WTC11 (cell line): Measurements from ENCODE around the gene KCTD16. TPM values are rescaled to one million over a fixed set of nuclear protein-coding genes. Genes with fewer than 3 reads are reported as not detected.

Source experiments
- ATAC-seq: fragments of 200-7000 bp; cut with Tn5 transposase; 2 replicates; pipeline ENCODE4 v1.10.0; 2021; ENCODE audit warnings: mild to moderate bottlenecking, moderate library complexity
- CTCF ChIA-PET: fragments of 300-600 bp; sonication (Branson Sonifier 250); formaldehyde crosslinking; loops from one replicate; lab custom pipeline; 2021; ENCODE audit warnings: antibody characterized with exemption; lab: Charles Lee
- POLR2A ChIA-PET: fragments of 350-600 bp; sonication (Branson Sonifier 250); formaldehyde crosslinking; loops from one replicate; lab custom pipeline; 2021; ENCODE audit warnings: antibody characterized with exemption; lab: Charles Lee
- DNase-seq: peaks from one replicate; pipeline ENCODE4 v3.0.0; 2021; ENCODE audit warnings: low spot score
- H3K27ac Mint-ChIP-seq: 2 replicates; pipeline ENCODE4 v1.8.0; 2021; ENCODE audit warnings: mixed read lengths
- H3K27me3 Mint-ChIP-seq: 2 replicates; pipeline ENCODE4 v1.8.0; 2021; ENCODE audit warnings: low read depth, mild to moderate bottlenecking, moderate library complexity, mixed read lengths
- H3K36me3 Mint-ChIP-seq: 2 replicates; pipeline ENCODE4 v1.8.0; 2021; ENCODE audit warnings: mixed read lengths
- H3K4me1 Mint-ChIP-seq: 2 replicates; pipeline ENCODE4 v1.8.0; 2022; ENCODE audit warnings: mixed read lengths
- H3K4me3 Mint-ChIP-seq: 2 replicates; pipeline ENCODE4 v1.8.0; 2021; ENCODE audit warnings: mild to moderate bottlenecking, moderate library complexity, mixed read lengths
- H3K9me3 Mint-ChIP-seq: 2 replicates; pipeline ENCODE4 v1.8.0; 2021; ENCODE audit warnings: mixed read lengths
- ARID4B ChIP-seq: sonication (generic); formaldehyde crosslinking; IDR thresholded peaks from 2 replicates; pipeline ENCODE4 v1.8.0; 2023; ENCODE audit warnings: missing genetic modification reagents, mild to moderate bottlenecking, borderline replicate concordance
- ATF1 ChIP-seq: sonication (generic); formaldehyde crosslinking; IDR thresholded peaks from 2 replicates; pipeline ENCODE4 v1.8.1; 2023; ENCODE audit warnings: mild to moderate bottlenecking, moderate library complexity, missing genetic modification reagents
- CBFB ChIP-seq: sonication (generic); formaldehyde crosslinking; IDR thresholded peaks from 2 replicates; pipeline ENCODE4 v1.8.1; 2022; ENCODE audit warnings: mild to moderate bottlenecking, low read depth, missing genetic modification reagents
- CDX4 ChIP-seq: fragments of 250-450 bp; sonication (Bioruptor Pico); IDR thresholded peaks from 2 replicates; pipeline ENCODE4 v1.9.0; 2021; ENCODE audit warnings: moderate library complexity, mild to moderate bottlenecking, inconsistent platforms, borderline replicate concordance
- ESRRA ChIP-seq: sonication (generic); formaldehyde crosslinking; IDR thresholded peaks from 2 replicates; pipeline ENCODE4 v1.8.1; 2022; ENCODE audit warnings: mild to moderate bottlenecking, missing genetic modification reagents, borderline replicate concordance
- HMGA2 ChIP-seq: fragments of 250-450 bp; sonication (Bioruptor Pico); IDR thresholded peaks from 2 replicates; pipeline ENCODE4 v1.4.0; 2021; ENCODE audit warnings: mild to moderate bottlenecking, moderate library complexity
- MAX ChIP-seq: sonication (generic); formaldehyde crosslinking; IDR thresholded peaks from 2 replicates; pipeline ENCODE4 v1.8.0; 2022; ENCODE audit warnings: mild to moderate bottlenecking, missing genetic modification reagents
- NFATC4 ChIP-seq: fragments of 250-450 bp; sonication (Bioruptor Pico); IDR thresholded peaks from 2 replicates; pipeline ENCODE4 v1.9.0; 2021; ENCODE audit warnings: mild to moderate bottlenecking
- NFE2L1 ChIP-seq: sonication (generic); formaldehyde crosslinking; IDR thresholded peaks from 2 replicates; pipeline ENCODE4 v1.8.1; 2023; ENCODE audit warnings: missing genetic modification reagents
- NFYB ChIP-seq: sonication (generic); formaldehyde crosslinking; conservative IDR thresholded peaks from 2 replicates; pipeline ENCODE4 v1.8.0; 2022; ENCODE audit warnings: low read depth, missing genetic modification reagents
- NR1H2 ChIP-seq: sonication (generic); formaldehyde crosslinking; IDR thresholded peaks from 2 replicates; pipeline ENCODE4 v1.9.0; 2021; ENCODE audit warnings: mild to moderate bottlenecking, moderate library complexity, missing genetic modification reagents
- NR2C2 ChIP-seq: sonication (generic); formaldehyde crosslinking; IDR thresholded peaks from 2 replicates; pipeline ENCODE4 v1.8.0; 2022; ENCODE audit warnings: mild to moderate bottlenecking, missing genetic modification reagents
- NR3C1 ChIP-seq: sonication (generic); formaldehyde crosslinking; conservative IDR thresholded peaks from 2 replicates; pipeline ENCODE4 v1.8.1; 2023; ENCODE audit warnings: low read depth, mild to moderate bottlenecking, missing genetic modification reagents
- OVOL2 ChIP-seq: fragments of 250-450 bp; sonication (Bioruptor Pico); IDR thresholded peaks from 2 replicates; pipeline ENCODE4 v1.9.0; 2021; ENCODE audit warnings: mild to moderate bottlenecking, borderline replicate concordance
- PREB ChIP-seq: sonication (generic); formaldehyde crosslinking; IDR thresholded peaks from 2 replicates; pipeline ENCODE4 v1.8.1; 2022; ENCODE audit warnings: mild to moderate bottlenecking, missing genetic modification reagents, moderate library complexity, borderline replicate concordance
- SMAD3 ChIP-seq: sonication (generic); formaldehyde crosslinking; IDR thresholded peaks from 2 replicates; pipeline ENCODE4 v1.8.0; 2022; ENCODE audit warnings: missing genetic modification reagents, mild to moderate bottlenecking, borderline replicate concordance
- SOX15 ChIP-seq: fragments of 250-450 bp; sonication (Bioruptor Pico); IDR thresholded peaks from 2 replicates; pipeline ENCODE4 v1.9.0; 2021; ENCODE audit warnings: mild to moderate bottlenecking
- TEAD4 ChIP-seq: sonication (generic); formaldehyde crosslinking; IDR thresholded peaks from 2 replicates; pipeline ENCODE4 v1.8.0; 2022; ENCODE audit warnings: mild to moderate bottlenecking, missing genetic modification reagents
- TP53 ChIP-seq: sonication (generic); formaldehyde crosslinking; IDR thresholded peaks from 2 replicates; pipeline ENCODE4 v1.8.1; 2023; ENCODE audit warnings: mild to moderate bottlenecking, missing genetic modification reagents
- ZMAT4 ChIP-seq: fragments of 250-450 bp; sonication (Bioruptor Pico); IDR thresholded peaks from 2 replicates; pipeline ENCODE4 v1.9.0; 2021; ENCODE audit warnings: mild to moderate bottlenecking
- ZNF138 ChIP-seq: sonication (generic); formaldehyde crosslinking; conservative IDR thresholded peaks from 2 replicates; pipeline ENCODE4 v1.8.1; 2022; ENCODE audit warnings: mild to moderate bottlenecking, moderate library complexity, missing genetic modification reagents
- ZNF219 ChIP-seq: sonication (generic); formaldehyde crosslinking; IDR thresholded peaks from 2 replicates; pipeline ENCODE4 v1.8.0; 2023; ENCODE audit warnings: missing genetic modification reagents, mild to moderate bottlenecking, borderline replicate concordance
- ZNF232 ChIP-seq: sonication (generic); formaldehyde crosslinking; IDR thresholded peaks from 2 replicates; pipeline ENCODE4 v1.8.0; 2022; ENCODE audit warnings: mild to moderate bottlenecking, missing genetic modification reagents
- ZNF317 ChIP-seq: sonication (generic); formaldehyde crosslinking; IDR thresholded peaks from 2 replicates; pipeline ENCODE4 v1.8.1; 2023; ENCODE audit warnings: low read depth, mild to moderate bottlenecking, moderate library complexity, missing genetic modification reagents, borderline replicate concordance
- ZNF396 ChIP-seq: fragments of 250-450 bp; sonication (Bioruptor Pico); IDR thresholded peaks from 2 replicates; pipeline ENCODE4 v1.8.0; 2021; ENCODE audit warnings: mild to moderate bottlenecking, moderate library complexity, borderline replicate concordance
- ZNF671 ChIP-seq: fragments of 250-450 bp; sonication (Bioruptor Pico); IDR thresholded peaks from 2 replicates; pipeline ENCODE4 v1.8.0; 2021; ENCODE audit warnings: mild to moderate bottlenecking
- total RNA-seq: library from RNA; stranded (reverse); gene quantifications from 3 replicates; pipeline ENCODE4 v1.2.3, GENCODE V29; 2021

Gene KCTD16
- total RNA-seq, 1 experiment from 2014 or later: 0.20 TPM

- H3K4me1 Mint-ChIP-seq: peaks cover 3% of the 10 kb centered on the region; the same call in 1 of the 2 replicates
- no peak overlapping the region for H3K27ac Mint-ChIP-seq
- CTCF ChIA-PET: no interaction called here
- TF ChIP-seq NR2C2 (CRISPR knock-in tag) (no peak), ZMAT4 (CRISPR knock-in tag) (no peak), TEAD4 (CRISPR knock-in tag) (no peak), NFATC4 (no peak), NFE2L1 (no peak), SMAD3 (CRISPR knock-in tag) (no peak), CBFB (CRISPR knock-in tag) (no peak), CDX4 (CRISPR knock-in tag) (no peak), SOX15 (CRISPR knock-in tag) (no peak), MAX (CRISPR knock-in tag) (no peak), ZNF219 (CRISPR knock-in tag) (no peak), ZNF317 (CRISPR knock-in tag) (no peak), ARID4B (CRISPR knock-in tag) (no peak), NFYB (CRISPR knock-in tag) (no peak)
- H3K9me3 Mint-ChIP-seq: no peaks in the 10 kb centered on the region
- POLR2A ChIA-PET: no interaction called here
- peaks cover 91% of the 10 kb centered on the region for H3K27me3 Mint-ChIP-seq
- no peak overlapping the region for H3K4me3 Mint-ChIP-seq
- no peaks in the 10 kb centered on the region for H3K36me3 Mint-ChIP-seq
- ATAC-seq (no peak), DNase-seq (no peak)
Measured at GRCh38 chr5:144367991-144368390, 197.3 kb downstream of the KCTD16 start.

- no peaks in the 10 kb centered on the region for H3K9me3 Mint-ChIP-seq
- CTCF ChIA-PET: no interaction called here
- no peaks in the 10 kb centered on the region for H3K36me3 Mint-ChIP-seq
Measured at GRCh38 chr5:144368556-144368955, 197.9 kb downstream of the KCTD16 start.

More at GRCh38 chr5:144368556-144368955, 197.9 kb downstream of the KCTD16 start:
- peaks cover 3% of the 10 kb centered on the region; the same call in 1 of the 2 replicates for H3K4me1 Mint-ChIP-seq
- ATAC-seq (no peak), DNase-seq (no peak)
- H3K4me3 Mint-ChIP-seq: no peak overlapping the region
- peaks cover 91% of the 10 kb centered on the region for H3K27me3 Mint-ChIP-seq
- H3K27ac Mint-ChIP-seq: no peak overlapping the region
- POLR2A ChIA-PET: no interaction called here
- TF ChIP-seq ZNF396 (CRISPR knock-in tag) (no peak), ZNF232 (no peak), NR2C2 (CRISPR knock-in tag) (no peak), HMGA2 (CRISPR knock-in tag) (no peak), NFE2L1 (no peak), SOX15 (CRISPR knock-in tag) (no peak), ATF1 (CRISPR knock-in tag) (no peak), OVOL2 (CRISPR knock-in tag) (no peak), ZNF671 (CRISPR knock-in tag) (no peak), ZMAT4 (CRISPR knock-in tag) (no peak), ESRRA (CRISPR knock-in tag) (no peak), PREB (no peak), NR1H2 (CRISPR knock-in tag) (no peak), ZNF138 (CRISPR knock-in tag) (no peak), TP53 (CRISPR knock-in tag) (no peak), NR3C1 (no peak)
